ENCODE results near the gene UQCRC1.
A peak's percentile ranks its signal among the peaks of the same experiment; 100 is the strongest.

Gene UQCRC1

GRCh38 chr3:48609088-48610005 lies at the start of gene UQCRC1:
UQCRC1 (minus strand) TSS chr3:48609646; CDS start chr3:48609620, 26 bp downstream.
- DNase-seq: peak; percentile 77

- no peak for DNase-seq
These were observed 47.4 kb upstream of the UQCRC1 start for GRCh38 chr3:48656841-48657281.

GRCh38 chr3:48656061-48656840 lies 46.8 kb upstream of the UQCRC1 start:
- DNase-seq: no peak

- no peak for DNase-seq
These were observed 46.2 kb upstream of the UQCRC1 start for GRCh38 chr3:48655606-48656005.

GRCh38 chr3:48655063-48655462 lies 45.6 kb upstream of the UQCRC1 start:
- no peak for DNase-seq

- DNase-seq: no peak
These were observed 43.7 kb upstream of the UQCRC1 start for GRCh38 chr3:48652923-48653715.

- no peak for DNase-seq
These were observed 42.3 kb upstream of the UQCRC1 start for GRCh38 chr3:48651771-48652170.

- DNase-seq: no peak
These were observed 41.3 kb upstream of the UQCRC1 start for GRCh38 chr3:48650723-48651122.

GRCh38 chr3:48648188-48648850 lies 38.9 kb upstream of the UQCRC1 start:
- no peak for DNase-seq

GRCh38 chr3:48647714-48648113 lies 38.3 kb upstream of the UQCRC1 start:
- no peak for DNase-seq

- DNase-seq: no peak
These were observed 35.7 kb upstream of the UQCRC1 start for GRCh38 chr3:48644898-48645760.

- DNase-seq: no peak
These were observed 33.2 kb upstream of the UQCRC1 start for GRCh38 chr3:48642605-48643004.

- no peak for DNase-seq
These were observed 31.9 kb upstream of the UQCRC1 start for GRCh38 chr3:48641396-48641795.

GRCh38 chr3:48639944-48640606 lies 30.6 kb upstream of the UQCRC1 start:
- no peak for DNase-seq

GRCh38 chr3:48637305-48637704 lies 27.9 kb upstream of the UQCRC1 start:
- no peak for DNase-seq

GRCh38 chr3:48636149-48636655 lies 26.8 kb upstream of the UQCRC1 start:
- no peak for DNase-seq

GRCh38 chr3:48635222-48636021 lies 26.0 kb upstream of the UQCRC1 start, which contains the start of gene SLC26A6:
SLC26A6 (minus strand) TSS chr3:48635461; CDS start chr3:48635393, 68 bp downstream.
- peak; percentile 88 for DNase-seq

- DNase-seq: no peak
These were observed 25.3 kb upstream of the UQCRC1 start for GRCh38 chr3:48634661-48635221.

GRCh38 chr3:48633743-48634142 lies 24.3 kb upstream of the UQCRC1 start:
- no peak for DNase-seq

Measured in NCI-H1105 (cell line).